HG03469 (cell line): Measurements from ENCODE around the gene DTD1.

Source experiments
- ATAC-seq: cut with Tn5 transposase; IDR thresholded peaks from one replicate; pipeline ENCODE4 v1.9.1; 2021; ENCODE audit warnings: mild to moderate bottlenecking, moderate library complexity, moderate number of reproducible peaks; ENCODE audit not compliant: unreplicated experiment

The DTD1 gene

GRCh38 chr20:18587665-18588573 is at the start of gene DTD1:
DTD1 (plus strand) TSS chr20:18588054; CDS start chr20:18588073, 19 bp downstream.
- peak; percentile 84 for ATAC-seq

- no peak for ATAC-seq
Observed at GRCh38 chr20:18541741-18542140, 46.1 kb upstream of the DTD1 start.

GRCh38 chr20:18543216-18543615 is 44.6 kb upstream of the DTD1 start:
- ATAC-seq, result no peak

GRCh38 chr20:18543932-18544331 is 43.9 kb upstream of the DTD1 start:
- ATAC-seq, result no peak

GRCh38 chr20:18545566-18545965 is 42.3 kb upstream of the DTD1 start:
- ATAC-seq, result no peak

GRCh38 chr20:18548465-18548864 is 39.4 kb upstream of the DTD1 start:
- ATAC-seq, result no peak

- no peak for ATAC-seq
Observed at GRCh38 chr20:18553746-18554145, 34.1 kb upstream of the DTD1 start.

GRCh38 chr20:18566892-18567738 is 20.7 kb upstream of the DTD1 start, which contains the start of gene SMIM26:
SMIM26 (plus strand) TSS chr20:18567432; CDS start chr20:18567479, 47 bp downstream.
- ATAC-seq, result peak; percentile 97

- no peak for ATAC-seq
Observed at GRCh38 chr20:18567739-18568091, 20.1 kb upstream of the DTD1 start.

- ATAC-seq, result no peak
Observed at GRCh38 chr20:18571009-18571408, 16.8 kb upstream of the DTD1 start.

GRCh38 chr20:18571578-18571977 is 16.3 kb upstream of the DTD1 start:
- ATAC-seq, result no peak

- ATAC-seq, result no peak
Observed at GRCh38 chr20:18577942-18578341, 9.9 kb upstream of the DTD1 start.

GRCh38 chr20:18578581-18578980 is 9.3 kb upstream of the DTD1 start:
- ATAC-seq, result no peak

GRCh38 chr20:18580012-18580411 is 7.8 kb upstream of the DTD1 start:
- ATAC-seq, result no peak

- ATAC-seq, result no peak
Observed at GRCh38 chr20:18585134-18585533, 2.7 kb upstream of the DTD1 start.

- ATAC-seq, result no peak
Observed at GRCh38 chr20:18588574-18588933, 700 bp downstream of the DTD1 start.

- no peak for ATAC-seq
Observed at GRCh38 chr20:18589941-18590674, 2.3 kb downstream of the DTD1 start.

GRCh38 chr20:18596270-18596669 is 8.4 kb downstream of the DTD1 start:
- no peak for ATAC-seq

GRCh38 chr20:18609741-18610140 is 21.9 kb downstream of the DTD1 start:
- no peak for ATAC-seq

- ATAC-seq, result no peak
Observed at GRCh38 chr20:18611492-18611891, 23.6 kb downstream of the DTD1 start.

GRCh38 chr20:18613553-18613952 is 25.7 kb downstream of the DTD1 start:
- no peak for ATAC-seq
